ENCODE results near the gene LDHD. TPM values are rescaled to one million over a fixed set of nuclear protein-coding genes. Genes with fewer than 3 reads are reported as not detected.

The LDHD gene
- total RNA-seq, 1 donor from 2014 or later = 0.78 TPM

DNA sequence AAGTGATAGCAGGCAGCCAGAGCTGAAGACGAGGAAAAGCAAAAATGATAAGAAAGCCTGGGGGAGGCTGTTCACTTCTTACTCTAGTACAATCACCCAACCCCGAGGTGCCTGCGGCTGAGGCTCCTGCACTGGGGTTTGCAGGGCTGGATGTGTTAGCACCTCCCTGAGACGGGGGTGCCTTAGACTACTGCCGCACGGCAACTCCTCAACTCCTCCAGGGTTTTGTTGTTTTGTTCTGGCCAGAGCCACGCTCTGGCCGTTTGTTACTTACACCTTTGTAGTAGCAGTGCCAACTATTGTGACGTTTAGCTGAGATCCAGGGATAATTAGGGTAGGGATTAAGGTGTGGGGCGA is 51.5 kb downstream of the LDHD start:
- intact Hi-C loops (cut with micrococcal nuclease) = loop anchor here (1.0 to 2.0 kb wide), 4 partner anchors 14 to 64 kb away; no protein-coding TSS in a partner anchor

GRCh38 chr16:75064403-75065148 is 52.0 kb downstream of the LDHD start:
- intact Hi-C loops (cut with micrococcal nuclease) = loop anchor here (1.0 to 5.0 kb wide), 5 partner anchors 14 to 64 kb away; no protein-coding TSS in a partner anchor

GRCh38 chr16:75063549-75064088 is 53.0 kb downstream of the LDHD start:
- intact Hi-C loops (cut with micrococcal nuclease) = loop anchor here (2.0 to 5.0 kb wide), 4 partner anchors 15 to 63 kb away; no protein-coding TSS in a partner anchor

DNA sequence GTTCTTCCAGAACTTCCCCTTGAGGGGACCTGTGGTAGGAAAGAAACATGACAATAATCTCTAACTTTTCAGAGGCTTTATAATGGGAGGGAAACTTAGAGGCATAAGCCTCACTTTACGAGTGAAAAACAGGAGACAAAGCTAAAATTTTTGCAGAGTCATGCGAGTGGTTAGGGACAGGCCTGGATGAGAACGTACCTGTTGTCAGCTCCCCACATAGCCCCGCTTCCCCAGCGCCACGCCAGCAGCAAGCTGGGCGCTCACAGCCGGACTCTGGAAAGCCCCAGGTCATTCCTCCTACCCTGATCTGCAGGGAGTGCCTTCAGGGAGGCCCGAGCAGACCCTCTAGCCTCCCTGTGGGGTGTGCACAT is 53.6 kb downstream of the LDHD start:
- intact Hi-C loops (cut with micrococcal nuclease) = loop anchor here (5.0 kb wide), 1 partner anchor 34 kb away; no protein-coding TSS in a partner anchor

DNA sequence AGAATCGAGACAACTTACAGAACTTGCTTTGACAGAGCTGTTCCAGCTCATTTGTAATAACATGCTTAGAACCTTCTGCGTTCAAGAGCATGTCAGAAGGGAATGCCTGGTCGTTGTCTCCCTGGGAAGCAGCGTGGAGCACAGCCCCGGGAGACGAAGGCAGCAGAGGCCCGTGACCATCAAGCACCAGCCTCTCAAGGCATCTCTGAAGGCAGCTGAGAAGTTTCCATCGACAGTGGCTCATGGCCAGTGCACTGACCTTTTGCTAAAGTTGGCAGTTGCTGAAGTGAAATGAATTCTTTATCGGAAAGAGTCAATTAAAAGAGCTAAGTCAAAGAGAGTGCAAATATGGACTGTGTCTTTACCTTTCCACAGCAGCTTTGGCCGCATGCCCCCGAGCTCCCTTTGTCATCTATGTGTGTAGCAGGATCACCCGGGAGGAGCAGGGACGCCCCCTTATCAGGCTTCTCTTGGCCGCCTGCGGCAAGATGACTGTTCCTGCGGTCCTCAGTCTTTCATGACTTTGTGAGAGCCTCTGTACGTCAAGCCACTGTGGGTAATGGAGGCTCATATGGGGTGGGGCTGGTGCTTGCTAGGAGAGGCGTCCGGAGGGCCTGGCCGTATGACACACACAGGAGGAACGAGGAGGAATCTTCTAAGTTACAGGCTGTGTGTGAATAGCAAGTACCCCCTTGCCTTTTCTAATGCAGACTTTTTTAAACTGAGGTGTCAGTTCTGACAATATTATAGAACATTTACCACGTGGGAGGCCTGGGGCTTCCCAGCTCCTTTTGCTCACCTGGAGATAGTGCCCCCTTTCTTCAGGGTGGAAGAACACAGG is 54.2 kb downstream of the LDHD start:
- intact Hi-C loops (cut with micrococcal nuclease) = loop anchor here (5.0 kb wide), 1 partner anchor 35 kb away; no protein-coding TSS in a partner anchor

Other genes with a start within 250 kb of the LDHD start
- 86.1 and 87.0 TPM in 2 replicates for gene WDR59, start 131.7 kb downstream of the LDHD start, total RNA-seq
- 48.0 and 49.0 TPM in 2 replicates for gene ZNRF1, start 117.8 kb downstream of the LDHD start, total RNA-seq
- gene ZFP1, start 31.7 kb upstream of the LDHD start, total RNA-seq = 11.8 and 13.2 TPM in 2 replicates
- gene CTRB2, start 90.4 kb upstream of the LDHD start, total RNA-seq = not detected in 2 replicates
- gene CTRB1, start 102.2 kb upstream of the LDHD start, total RNA-seq = not detected in 2 replicates
- gene BCAR1, start 134.8 kb upstream of the LDHD start, total RNA-seq = not detected in 2 replicates

All from T-helper 1 cell treated with Interleukin-12 subunit alpha and Interleukin-12 subunit beta and Interleukin-4 antibody, amounts not matched to agents 30 ng/mL and 1 ng/mL, for 36 hours (primary cell).